AG09309 (cell line): ENCODE data around the gene PHLDA2.
A peak's percentile ranks its signal among the peaks of the same experiment; 100 is the strongest.

ENCODE experiments used
- DNase-seq: peaks from one replicate; pipeline ENCODE4 v3.0.0-alpha.2; 2010; ENCODE audit warnings: low read depth
- H3K4me3 ChIP-seq: 2 replicates; pipeline ENCODE4 v1.5.1; 2011; ENCODE audit warnings: mild to moderate bottlenecking, low read depth, low read length, moderate library complexity; ENCODE audit not compliant: control insufficient read depth
- CTCF ChIP-seq: IDR thresholded peaks from 2 replicates; pipeline ENCODE4 v1.5.1; 2011; ENCODE audit warnings: mild to moderate bottlenecking, low read depth, low read length, inconsistent platforms; ENCODE audit not compliant: insufficient read depth, control insufficient read depth; ENCODE audit errors: missing control alignments

The PHLDA2 gene

GRCh38 chr11:2901854-2902783 lies 27.1 kb downstream of the PHLDA2 start:
- DNase-seq = peak; percentile 59
- peak overlapping the region; percentile 76 for H3K4me3 ChIP-seq
- TF ChIP-seq CTCF = no peak

GRCh38 chr11:2901196-2901796 lies 27.9 kb downstream of the PHLDA2 start:
- no peak for DNase-seq
- no peak for TF ChIP-seq CTCF
- peak overlapping the region; percentile 76 for H3K4me3 ChIP-seq

- no peak overlapping the region for H3K4me3 ChIP-seq
- DNase-seq = no peak
- no peak for TF ChIP-seq CTCF
Observed at GRCh38 chr11:2899080-2899783, 30.0 kb downstream of the PHLDA2 start.

- TF ChIP-seq CTCF = no peak
- no peak overlapping the region for H3K4me3 ChIP-seq
- DNase-seq = peak; percentile 55
Observed at GRCh38 chr11:2898366-2899079, 30.7 kb downstream of the PHLDA2 start.

GRCh38 chr11:2897048-2897447 lies 32.2 kb downstream of the PHLDA2 start:
- DNase-seq = no peak
- TF ChIP-seq CTCF = no peak
- no peak overlapping the region for H3K4me3 ChIP-seq

GRCh38 chr11:2896047-2896446 lies 33.2 kb downstream of the PHLDA2 start:
- no peak for TF ChIP-seq CTCF
- DNase-seq = no peak
- H3K4me3 ChIP-seq = no peak overlapping the region
